Stimulated activated CD4-positive, alpha-beta T cell treated with anti-CD3 and anti-CD28 coated beads, Interleukin-4, amount 100 ng/mL, for 24 hours (primary cell): Measurements from ENCODE around the gene SETD9.
A peak's percentile ranks its signal among the peaks of the same experiment; 100 is the strongest.

Source experiments
- DNase-seq: peaks from one replicate; pipeline ENCODE4 v3.0.0-alpha.2; 2020

SETD9 gene

GRCh38 chr5:56941981-56942380 lies 32.6 kb downstream of the SETD9 start:
- no peak for DNase-seq

DNA sequence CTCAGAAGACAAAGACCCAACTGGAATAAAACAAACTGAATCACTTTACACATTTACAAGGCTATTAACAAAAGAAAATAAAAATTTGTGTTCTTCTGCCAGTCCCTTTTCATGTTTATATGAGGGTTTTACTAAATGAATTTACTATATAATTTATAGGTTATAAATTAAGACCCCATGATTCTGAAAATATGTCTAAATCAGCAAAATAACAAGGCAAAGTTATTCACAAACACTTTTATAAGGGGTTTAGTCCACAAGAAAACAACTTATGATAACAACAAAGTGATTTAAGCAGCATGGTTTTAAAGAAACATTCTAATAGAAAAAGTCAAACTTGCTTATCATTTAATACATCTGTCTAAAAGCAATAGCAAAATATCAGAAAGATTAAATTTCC lies 37.7 kb downstream of the SETD9 start:
- no peak for DNase-seq

DNA sequence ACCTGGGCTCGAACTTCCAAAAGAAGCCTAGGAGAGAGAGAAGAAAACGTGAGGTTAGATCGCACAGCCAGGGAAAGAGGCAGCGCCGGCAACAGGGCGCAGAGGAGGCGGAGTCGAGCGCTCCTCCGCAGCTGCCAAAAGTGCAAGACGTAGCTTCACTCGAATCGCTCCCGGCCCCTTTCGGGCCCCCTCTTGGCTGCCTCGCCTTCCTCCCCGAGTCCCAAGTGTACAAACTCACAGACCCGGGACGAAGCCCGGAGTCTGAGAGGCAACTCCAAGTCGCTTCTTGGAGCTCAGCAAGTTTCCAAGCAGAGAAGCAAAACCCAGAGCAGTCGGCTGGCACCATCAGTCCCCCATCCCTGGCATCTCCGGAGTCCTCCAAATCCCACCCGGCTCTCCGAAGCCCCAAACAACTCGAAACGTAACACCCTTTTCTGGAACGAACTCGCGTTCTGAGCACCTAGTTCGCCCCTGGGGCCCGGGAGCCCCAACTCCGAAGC lies 41.3 kb downstream of the SETD9 start:
- DNase-seq = peak; percentile 58

GRCh38 chr5:56951126-56951945 lies 41.9 kb downstream of the SETD9 start:
- DNase-seq = peak; percentile 7

- peak; percentile 81 for DNase-seq
Measured at GRCh38 chr5:56951946-56952691, 42.7 kb downstream of the SETD9 start, which contains the start of gene MIER3. TSS of gene MIER3 (minus strand) at chr5:56952123. CDS start at chr5:56952102, 21 bp downstream.

DNA sequence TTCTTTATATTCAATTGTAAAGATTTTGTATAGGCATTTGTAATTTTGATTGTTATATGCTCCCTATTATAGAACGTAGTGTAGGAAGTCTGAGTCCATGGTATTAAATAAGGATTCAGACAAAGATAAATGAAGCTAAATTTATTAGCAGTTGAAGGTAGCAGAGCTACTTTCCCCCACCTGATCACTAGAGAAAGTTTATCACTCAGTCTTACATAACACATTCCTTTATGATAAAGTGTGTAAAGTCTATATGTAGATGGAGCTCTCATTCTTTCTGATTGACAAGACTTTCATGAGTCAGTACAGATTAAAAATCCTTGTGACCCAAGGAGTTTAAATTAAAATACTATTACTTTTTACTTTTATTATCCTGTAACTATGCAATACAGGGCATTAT lies 44.9 kb downstream of the SETD9 start:
- DNase-seq = no peak

DNA sequence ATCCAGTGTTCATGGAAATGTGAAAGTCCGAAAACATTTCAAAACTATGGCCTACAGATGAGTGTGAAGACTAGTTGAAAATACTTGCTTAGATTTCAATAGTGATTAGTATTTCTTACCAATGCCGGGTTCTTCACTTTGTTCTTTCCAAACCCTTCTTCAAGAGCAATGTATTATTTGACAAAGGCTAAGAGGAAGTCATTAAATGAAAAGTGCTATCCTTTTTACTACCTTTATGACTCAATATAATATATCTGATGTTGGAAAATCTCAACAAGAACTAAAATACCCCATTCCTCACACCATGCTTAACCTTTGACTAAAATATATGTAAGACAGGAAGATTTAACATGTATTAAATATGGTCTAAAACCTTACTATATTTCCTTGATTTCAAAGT lies 49.2 kb downstream of the SETD9 start:
- no peak for DNase-seq

DNA sequence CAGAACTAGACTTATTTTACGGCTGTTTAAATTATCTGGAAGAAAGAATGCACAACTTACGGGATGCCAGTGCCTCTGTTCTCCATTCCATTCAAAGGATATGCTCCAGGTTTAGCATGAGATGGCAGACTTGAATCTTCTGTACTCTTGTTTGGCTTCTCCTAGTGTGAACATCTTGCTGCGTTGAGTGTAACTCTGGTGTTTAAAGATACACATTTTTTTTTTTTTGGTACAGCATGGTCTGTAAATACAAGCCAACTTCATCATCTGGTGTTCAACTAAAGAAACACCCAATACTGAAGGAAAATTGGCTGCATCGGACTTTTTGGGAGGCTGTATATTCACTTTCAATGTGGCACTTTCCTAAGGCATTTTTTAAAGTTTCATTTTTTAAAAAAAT lies 49.9 kb downstream of the SETD9 start:
- DNase-seq = no peak

DNA sequence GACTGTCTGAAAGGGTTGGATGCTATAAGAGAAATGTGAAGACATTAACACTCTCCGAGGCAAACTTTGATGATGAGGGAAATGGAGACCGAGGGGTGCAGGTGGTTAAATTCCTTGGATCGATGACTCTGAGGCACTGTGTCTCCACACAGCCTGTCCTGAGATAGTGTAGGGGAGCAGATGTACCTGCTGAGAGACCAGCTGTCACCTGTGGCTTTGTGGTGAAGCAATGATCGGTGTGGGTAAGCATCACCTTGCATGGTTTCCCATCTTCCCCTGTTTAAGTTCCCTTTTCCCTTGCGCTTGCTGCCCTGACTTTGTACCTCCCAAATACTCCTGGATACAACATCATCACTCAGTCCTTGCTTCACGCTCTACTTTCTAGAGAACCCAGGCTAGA lies 52.4 kb downstream of the SETD9 start:
- no peak for DNase-seq

GRCh38 chr5:56962286-56962685 lies 52.9 kb downstream of the SETD9 start:
- DNase-seq = no peak

DNA sequence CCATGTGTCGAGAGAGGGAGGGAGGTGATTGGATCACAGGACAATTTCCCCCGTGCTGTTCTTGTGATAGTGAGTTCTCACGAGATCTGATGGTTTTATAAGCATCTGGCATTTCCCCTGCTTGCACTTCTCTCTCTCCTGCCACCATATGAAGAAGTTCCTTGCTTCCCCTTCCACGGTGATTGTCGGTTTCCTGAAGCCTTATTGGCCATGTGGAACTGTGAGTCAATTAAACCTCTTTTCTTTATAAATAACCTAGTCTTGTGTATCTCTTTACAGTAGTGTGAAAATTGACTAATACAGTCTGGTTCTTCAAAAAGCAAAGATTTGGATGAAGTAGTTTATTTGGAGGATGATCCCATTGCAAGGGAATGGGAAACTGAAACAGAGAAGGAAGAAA lies 53.9 kb downstream of the SETD9 start:
- DNase-seq = no peak

GRCh38 chr5:56964173-56964572 lies 54.8 kb downstream of the SETD9 start:
- DNase-seq = no peak
